Calu3 (cell line): ENCODE measurements around the gene UNC45A. TPM values are rescaled to one million over a fixed set of nuclear protein-coding genes. Genes with fewer than 3 reads are reported as not detected.

Source experiments
- BruUV-seq: library from RNA; stranded (reverse); fragments of 400-500 nt; replicated peaks from 2 replicates; lab custom pipeline; 2021; lab: Mats Ljungman, UMichigan
- CTCF ChIA-PET: fragments of 300-600 bp; sonication (Branson Sonifier 250); formaldehyde crosslinking; loops from one replicate; lab custom pipeline; 2022; ENCODE audit warnings: antibody characterized with exemption; lab: Charles Lee
- DNase-seq: peaks from one replicate; pipeline ENCODE4 v3.0.0; 2022
- H3K27ac Mint-ChIP-seq: one replicate; pipeline ENCODE4 v1.8.0; 2022; ENCODE audit warnings: mixed read lengths; ENCODE audit not compliant: unreplicated experiment
- H3K27me3 Mint-ChIP-seq: one replicate; pipeline ENCODE4 v1.8.0; 2022; ENCODE audit warnings: mixed read lengths; ENCODE audit not compliant: unreplicated experiment
- H3K36me3 Mint-ChIP-seq: one replicate; pipeline ENCODE4 v1.8.0; 2022; ENCODE audit warnings: mild to moderate bottlenecking, moderate library complexity, mixed read lengths; ENCODE audit not compliant: insufficient read depth, unreplicated experiment
- H3K4me1 Mint-ChIP-seq: one replicate; pipeline ENCODE4 v1.8.0; 2022; ENCODE audit warnings: mild to moderate bottlenecking, low read depth, mixed read lengths; ENCODE audit not compliant: unreplicated experiment
- H3K4me3 Mint-ChIP-seq: one replicate; pipeline ENCODE4 v1.8.0; 2022; ENCODE audit warnings: mild to moderate bottlenecking, low read depth, moderate library complexity, mixed read lengths; ENCODE audit not compliant: unreplicated experiment
- H3K9me3 Mint-ChIP-seq: one replicate; pipeline ENCODE4 v1.8.0; 2022; ENCODE audit warnings: low read depth, mixed read lengths; ENCODE audit not compliant: unreplicated experiment
- CTCF ChIP-seq: fragments of 200-600 bp; IDR thresholded peaks from one replicate; pipeline ENCODE4 v1.8.0; 2022; ENCODE audit warnings: antibody characterized with exemption; ENCODE audit not compliant: unreplicated experiment
- intact Hi-C: fragments of 100-400 bp; cut with micrococcal nuclease; formaldehyde crosslinking; loops from one replicate; pipeline ENCODE4 v1.10.0; 2022; ENCODE audit not compliant: unreplicated experiment
- total RNA-seq: library from RNA; stranded (reverse); gene quantifications from 2 replicates; pipeline ENCODE4 v1.2.3, GENCODE V29; 2022

UNC45A gene
- total RNA-seq, 1 experiment from 2014 or later = 66.5 TPM

- Mint-ChIP-seq H3K4me1 (no peaks in the 10 kb centered on the region), H3K9me3 (no peaks in the 10 kb centered on the region), H3K27ac (no peak overlapping the region), H3K4me3 (no peak overlapping the region), H3K36me3 (peaks cover 74% of the 10 kb centered on the region), H3K27me3 (no peaks in the 10 kb centered on the region)
- CTCF ChIA-PET = no interaction called here
- no TSS peak for BruUV-seq
- no peak for DNase-seq
- intact Hi-C loops = no loop called here
- TF ChIP-seq CTCF = no peak
These were observed 39.1 kb downstream of the UNC45A start for GRCh38 chr15:90974216-90974615.

- no peaks in the 10 kb centered on the region for H3K27me3 Mint-ChIP-seq
- no peaks in the 10 kb centered on the region for H3K4me1 Mint-ChIP-seq
- peak overlapping the region; percentile 8 for H3K27ac Mint-ChIP-seq
- intact Hi-C loops = no loop called here
- DNase-seq = no peak
- BruUV-seq = no TSS peak
- no peaks in the 10 kb centered on the region for H3K9me3 Mint-ChIP-seq
- H3K36me3 Mint-ChIP-seq = peaks cover 63% of the 10 kb centered on the region
- no peak overlapping the region for H3K4me3 Mint-ChIP-seq
- no peak for TF ChIP-seq CTCF
- CTCF ChIA-PET = no interaction called here
These were observed 44.5 kb downstream of the UNC45A start for GRCh38 chr15:90979582-90979981.

- Mint-ChIP-seq H3K36me3 (peaks cover 56% of the 10 kb centered on the region), H3K4me3 (no peak overlapping the region), H3K4me1 (no peaks in the 10 kb centered on the region), H3K27me3 (no peaks in the 10 kb centered on the region), H3K27ac (no peak overlapping the region), H3K9me3 (no peaks in the 10 kb centered on the region)
- no peak for TF ChIP-seq CTCF
- intact Hi-C loops = no loop called here
- CTCF ChIA-PET = interaction anchor here (0.7 kb wide), 1 partner anchor 45 kb away, joined by 3 read pairs; no protein-coding TSS in a partner anchor
- DNase-seq = no peak
- no TSS peak for BruUV-seq
These were observed 46.6 kb downstream of the UNC45A start for GRCh38 chr15:90981681-90982080.

GRCh38 chr15:90982135-90982534, 47.0 kb downstream of the UNC45A start:
- no peaks in the 10 kb centered on the region for H3K9me3 Mint-ChIP-seq
- TF ChIP-seq CTCF = no peak
- peaks cover 3% of the 10 kb centered on the region for H3K4me1 Mint-ChIP-seq
- H3K27ac Mint-ChIP-seq = no peak overlapping the region
- H3K36me3 Mint-ChIP-seq = peaks cover 55% of the 10 kb centered on the region
- H3K27me3 Mint-ChIP-seq = no peaks in the 10 kb centered on the region
- CTCF ChIA-PET = interaction anchor here (1.3 kb wide), 1 partner anchor 11 kb away, joined by 10 read pairs; no protein-coding TSS in a partner anchor
- H3K4me3 Mint-ChIP-seq = no peak overlapping the region
- no TSS peak for BruUV-seq
- DNase-seq = no peak
- intact Hi-C loops = no loop called here
